SU-DHL-6 (cell line): ENCODE results near the gene GSN.

Experiments
- CTCF ChIP-seq: fragments of 200-600 bp; sonication (generic); IDR thresholded peaks from one replicate; pipeline ENCODE4 v1.5.1; 2017; ENCODE audit warnings: antibody characterized with exemption, mild to moderate bottlenecking, low read length, moderate library complexity; ENCODE audit not compliant: insufficient read depth, poor library complexity, severe bottlenecking
- EZH2phosphoT487 ChIP-seq: fragments of 200-600 bp; sonication (generic), shearing (Covaris generic); conservative IDR thresholded peaks from 2 replicates; pipeline ENCODE4 v1.6.1; 2018; ENCODE audit warnings: mild to moderate bottlenecking, antibody characterized with exemption, low read length, moderate library complexity, mixed read lengths

GRCh38 chr9:121277026-121277425 lies 9.1 kb downstream of the GSN start:
- no peak for TF ChIP-seq CTCF
- no peak for TF ChIP-seq EZH2phosphoT487
